ENCODE results near the gene U2AF1. TPM values are rescaled to one million over a fixed set of nuclear protein-coding genes. Genes with fewer than 3 reads are reported as not detected.
"Not testable (repeated sequence)": the region's sequence is repeated elsewhere in the genome, so short reads cannot be mapped to it uniquely, and the experiment has no call there.

Gene U2AF1
- total and polyA plus RNA-seq, 2 of the 8 experiments (the other 6 are each of a cell fraction or from before 2014, with no cell fraction given) = 60.0 to 74.6 TPM

DNA sequence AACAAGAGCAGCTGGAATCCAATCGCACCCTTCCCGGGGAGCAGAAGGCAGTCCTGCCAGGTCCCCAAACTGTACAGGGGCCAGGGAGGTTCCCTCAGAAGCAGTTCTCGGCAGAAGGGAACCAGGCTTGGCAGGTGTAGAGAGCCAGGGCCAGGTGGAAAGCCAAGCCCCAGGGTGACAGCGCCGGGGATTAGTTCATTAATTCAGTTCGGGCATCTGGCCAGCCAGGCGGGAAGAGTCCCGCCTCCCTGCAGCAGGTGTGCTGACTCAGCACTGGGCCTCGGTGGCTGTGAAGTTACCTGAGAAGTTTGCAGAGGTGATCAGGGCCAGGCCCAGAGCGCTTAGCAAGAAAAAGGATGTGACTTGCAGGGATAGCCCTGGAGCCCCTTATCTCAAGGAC lies 37.7 kb downstream of the U2AF1 start:
- CTCF ChIA-PET (ENCODE audit: partially characterized antibody); H2AFZ ChIP-seq (ENCODE audit: low read length); H3K56ac ChIP-seq (replicated peaks; ENCODE audit: insufficient read length, low read depth, low read length); H3K4me2 ChIP-seq (ENCODE audit: insufficient read depth in 1 of 2, low read depth in 2 of 2, low read length in 2 of 2); H4K8ac ChIP-seq (ENCODE audit: extremely low read depth, insufficient read depth, low read length); H4K5ac ChIP-seq (ENCODE audit: insufficient read length, low read depth, low read length); H4K91ac ChIP-seq (replicated peaks; ENCODE audit: insufficient read length, low read length); DNase-seq (ENCODE audit: low read depth in 1 of 2, low spot score in 2 of 2); H3K79me2 ChIP-seq (ENCODE audit: control insufficient read depth in 1 of 2, insufficient read depth in 2 of 2, low read length in 2 of 2); H3K27me3 ChIP-seq (replicated peaks in 1 of 4; ENCODE audit: control insufficient read depth in 3 of 4, extremely low read depth in 1 of 4, insufficient read depth in 3 of 4, low read length in 3 of 4); H3K4ac ChIP-seq (replicated peaks; ENCODE audit: insufficient read length, low read depth, low read length); H3K4me3 ChIP-seq (ENCODE audit: extremely low read depth in 1 of 4, insufficient read depth in 2 of 4, low read depth in 3 of 4, low read length in 4 of 4); H2AK5ac ChIP-seq (ENCODE audit: low read depth, low read length); POLR2A ChIA-PET (ENCODE audit: partially characterized antibody); H3K23ac ChIP-seq (ENCODE audit: insufficient read length); H3K4me1 ChIP-seq (replicated peaks in 1 of 4; ENCODE audit: control insufficient read depth in 3 of 4, insufficient read depth in 4 of 4, low read length in 3 of 4); FAIRE-seq; H3K9ac ChIP-seq (replicated peaks in 1 of 4; ENCODE audit: extremely low read depth in 1 of 4, low read depth in 3 of 4, low read length in 3 of 4); H3K79me1 ChIP-seq (ENCODE audit: low read depth, low read length); H3K14ac ChIP-seq (ENCODE audit: insufficient read length); H2BK15ac ChIP-seq (ENCODE audit: low read length); H2BK20ac ChIP-seq (ENCODE audit: low read length); H2BK120ac ChIP-seq (replicated peaks; ENCODE audit: low read depth, low read length); H3K18ac ChIP-seq (ENCODE audit: extremely low read depth, low read length); H4K20me1 ChIP-seq (replicated peaks in 1 of 2; ENCODE audit: control insufficient read depth in 1 of 2, insufficient read depth in 2 of 2, low read length in 2 of 2); H3K27ac ChIP-seq (ENCODE audit: low read depth, low read length); H2BK5ac ChIP-seq (ENCODE audit: low read depth, low read length); H2BK12ac ChIP-seq (ENCODE audit: low read depth, low read length); H3K23me2 ChIP-seq (ENCODE audit: low read depth, low read length); H3K9me3 ChIP-seq (ENCODE audit: insufficient read depth in 2 of 2, low read depth in 1 of 2, low read length in 1 of 2); H3K36me3 ChIP-seq (ENCODE audit: control insufficient read depth in 2 of 4, insufficient read depth in 4 of 4, low read length in 3 of 4): not testable (repeated sequence)
- WGBS, 2 experiments (ENCODE audit: extremely low coverage in 1 of 2, insufficient coverage in 1 of 2, insufficient read length in 1 of 2, insufficient replicate concordance in 2 of 2, low coverage in 1 of 2, low lambda C conversion rate in 2 of 2, missing lambda C conversion rate in 1 of 2) = no CpG with 5 or more reads among the region's 10 CpGs

GRCh38 chr21:43068065-43068464 lies 39.3 kb downstream of the U2AF1 start:
- H4K91ac ChIP-seq (replicated peaks; ENCODE audit: insufficient read length, low read length); H3K36me3 ChIP-seq (ENCODE audit: control insufficient read depth in 2 of 4, insufficient read depth in 4 of 4, low read length in 3 of 4); H3K18ac ChIP-seq (ENCODE audit: extremely low read depth, low read length); H4K5ac ChIP-seq (ENCODE audit: insufficient read length, low read depth, low read length); H2AFZ ChIP-seq (ENCODE audit: low read length); H3K9ac ChIP-seq (replicated peaks in 1 of 4; ENCODE audit: extremely low read depth in 1 of 4, low read depth in 3 of 4, low read length in 3 of 4); H3K23me2 ChIP-seq (ENCODE audit: low read depth, low read length); H3K9me3 ChIP-seq (ENCODE audit: insufficient read depth in 2 of 2, low read depth in 1 of 2, low read length in 1 of 2); H2BK15ac ChIP-seq (ENCODE audit: low read length); H4K20me1 ChIP-seq (replicated peaks in 1 of 2; ENCODE audit: control insufficient read depth in 1 of 2, insufficient read depth in 2 of 2, low read length in 2 of 2); H2BK120ac ChIP-seq (replicated peaks; ENCODE audit: low read depth, low read length); H3K4me2 ChIP-seq (ENCODE audit: insufficient read depth in 1 of 2, low read depth in 2 of 2, low read length in 2 of 2); POLR2A ChIA-PET (ENCODE audit: partially characterized antibody); H2AK5ac ChIP-seq (ENCODE audit: low read depth, low read length); H2BK12ac ChIP-seq (ENCODE audit: low read depth, low read length); H3K79me1 ChIP-seq (ENCODE audit: low read depth, low read length); H3K4me3 ChIP-seq (ENCODE audit: extremely low read depth in 1 of 4, insufficient read depth in 2 of 4, low read depth in 3 of 4, low read length in 4 of 4); H2BK5ac ChIP-seq (ENCODE audit: low read depth, low read length); H3K27ac ChIP-seq (ENCODE audit: low read depth, low read length); CTCF ChIA-PET (ENCODE audit: partially characterized antibody); DNase-seq (ENCODE audit: low read depth in 1 of 2, low spot score in 2 of 2); H3K23ac ChIP-seq (ENCODE audit: insufficient read length); FAIRE-seq; H3K27me3 ChIP-seq (replicated peaks in 1 of 4; ENCODE audit: control insufficient read depth in 3 of 4, extremely low read depth in 1 of 4, insufficient read depth in 3 of 4, low read length in 3 of 4); H3K4me1 ChIP-seq (replicated peaks in 1 of 4; ENCODE audit: control insufficient read depth in 3 of 4, insufficient read depth in 4 of 4, low read length in 3 of 4); H3K79me2 ChIP-seq (ENCODE audit: control insufficient read depth in 1 of 2, insufficient read depth in 2 of 2, low read length in 2 of 2); H3K56ac ChIP-seq (replicated peaks; ENCODE audit: insufficient read length, low read depth, low read length); H3K4ac ChIP-seq (replicated peaks; ENCODE audit: insufficient read length, low read depth, low read length); H4K8ac ChIP-seq (ENCODE audit: extremely low read depth, insufficient read depth, low read length); H2BK20ac ChIP-seq (ENCODE audit: low read length); H3K14ac ChIP-seq (ENCODE audit: insufficient read length): not testable (repeated sequence)
- no CpG with 5 or more reads among the region's 12 CpGs for WGBS, 2 experiments (ENCODE audit: extremely low coverage in 1 of 2, insufficient coverage in 1 of 2, insufficient read length in 1 of 2, insufficient replicate concordance in 2 of 2, low coverage in 1 of 2, low lambda C conversion rate in 2 of 2, missing lambda C conversion rate in 1 of 2)
